T-helper 2 cell treated with Interferon-gamma antibody and Interleukin-4, amounts not matched to agents 100 ng/mL and 5 ng/mL, for 36 hours (primary cell): Measurements from ENCODE around the gene BABAM2. TPM values are rescaled to one million over a fixed set of nuclear protein-coding genes. Genes with fewer than 3 reads are reported as not detected.
"Not testable (repeated sequence)": the region's sequence is repeated elsewhere in the genome, so short reads cannot be mapped to it uniquely, and the experiment has no call there.

Experiments used
- intact Hi-C: fragments of 100-400 bp; cut with micrococcal nuclease; formaldehyde crosslinking; loops from one replicate; pipeline ENCODE4 v1.15.1; 2023
- total RNA-seq: library from RNA; stranded (reverse); gene quantifications from 2 replicates; pipeline ENCODE4 v1.2.3, GENCODE V29; 2022

Gene BABAM2
- 40.4 and 46.5 TPM in 2 replicates for total RNA-seq

GRCh38 chr2:27890146-27890923 lies at the start of gene BABAM2, which contains the start of gene RBKS:
BABAM2 (plus strand) TSS chr2:27890729; CDS start chr2:27894557, 3,828 bp downstream.
RBKS (minus strand) TSS chr2:27890387; CDS start chr2:27890345, 42 bp downstream.
- intact Hi-C loops = loop anchor here (1.0 to 10.0 kb wide), 7 partner anchors 76 to 1227 kb away; partner anchors contain the start of genes CLIP4, FOSL2, MRPL33 and PPP1CB

GRCh38 chr2:27842894-27843293 lies 47.6 kb upstream of the BABAM2 start:
- intact Hi-C loops = no loop called here

GRCh38 chr2:27843992-27844391 lies 46.5 kb upstream of the BABAM2 start:
- intact Hi-C loops = no loop called here

- intact Hi-C loops = no loop called here
Observed at GRCh38 chr2:27844821-27845255, 45.7 kb upstream of the BABAM2 start.

- intact Hi-C loops = no loop called here
Observed at GRCh38 chr2:27847333-27847732, 43.2 kb upstream of the BABAM2 start.

- intact Hi-C loops = no loop called here
Observed at GRCh38 chr2:27849558-27850205, 40.8 kb upstream of the BABAM2 start.

GRCh38 chr2:27852691-27853090 lies 37.8 kb upstream of the BABAM2 start:
- intact Hi-C loops = no loop called here

GRCh38 chr2:27854229-27854862 lies 36.2 kb upstream of the BABAM2 start:
- intact Hi-C loops = no loop called here

- intact Hi-C loops = no loop called here
Observed at GRCh38 chr2:27855476-27855875, 35.1 kb upstream of the BABAM2 start.

GRCh38 chr2:27856386-27856785 lies 34.1 kb upstream of the BABAM2 start:
- intact Hi-C loops = no loop called here

- intact Hi-C loops = no loop called here
Observed at GRCh38 chr2:27856956-27857355, 33.6 kb upstream of the BABAM2 start.

GRCh38 chr2:27857417-27858172 lies 32.9 kb upstream of the BABAM2 start:
- intact Hi-C loops = no loop called here

GRCh38 chr2:27860111-27860510 lies 30.4 kb upstream of the BABAM2 start:
- intact Hi-C loops = no loop called here

GRCh38 chr2:27863146-27863545 lies 27.4 kb upstream of the BABAM2 start:
- intact Hi-C loops = no loop called here

- intact Hi-C loops = not testable (repeated sequence)
Observed at GRCh38 chr2:27863955-27864354, 26.6 kb upstream of the BABAM2 start.

GRCh38 chr2:27866237-27866636 lies 24.3 kb upstream of the BABAM2 start:
- intact Hi-C loops = no loop called here

GRCh38 chr2:27869763-27870162 lies 20.8 kb upstream of the BABAM2 start:
- intact Hi-C loops = no loop called here

GRCh38 chr2:27870724-27871123 lies 19.8 kb upstream of the BABAM2 start:
- intact Hi-C loops = no loop called here

GRCh38 chr2:27871802-27872201 lies 18.7 kb upstream of the BABAM2 start:
- intact Hi-C loops = no loop called here

- intact Hi-C loops = no loop called here
Observed at GRCh38 chr2:27873091-27873490, 17.4 kb upstream of the BABAM2 start.
